Cardiac muscle cell (in vitro differentiated cells and primary cell): Measurements from ENCODE around the gene CAMK2D. TPM values are rescaled to one million over a fixed set of nuclear protein-coding genes. Genes with fewer than 3 reads are reported as not detected.

ENCODE experiments used
- DNase-seq, 2 donors: peaks; one replicate each; pipeline versions ENCODE4 v3.0.0 to v3.0.0-alpha.2; 2010 to 2017; ENCODE audit warnings: low read depth in 1 of 2, low spot score in 1 of 2
- H3K27ac ChIP-seq: fragments of 200-600 bp; sonication (generic); 2 replicates; pipeline ENCODE4 v1.5.1; 2016
- H3K27me3 ChIP-seq: fragments of 200-600 bp; sonication (generic); 2 replicates; pipeline ENCODE4 v1.6.0; 2016; ENCODE audit warnings: control low read depth
- H3K36me3 ChIP-seq: fragments of 200-600 bp; sonication (generic); 2 replicates; pipeline ENCODE4 v1.5.1; 2016; ENCODE audit warnings: control low read depth
- H3K4me1 ChIP-seq: fragments of 200-600 bp; sonication (generic); 2 replicates; pipeline ENCODE4 v1.8.1; 2017; ENCODE audit warnings: low read depth, mild to moderate bottlenecking, mixed run types
- H3K4me3 ChIP-seq: fragments of 200-600 bp; sonication (generic); 2 replicates; pipeline ENCODE4 v1.5.1; 2016; ENCODE audit warnings: mild to moderate bottlenecking
- H3K9me3 ChIP-seq: fragments of 200-600 bp; sonication (generic); 2 replicates; pipeline ENCODE4 v1.5.1; 2017; ENCODE audit warnings: low read depth, mild to moderate bottlenecking, control low read depth
- polyA plus RNA-seq: library from polyadenylated mRNA; unstranded; fragments of >200 nt; fragmentation: Nextera tagmentation; extraction: Ambion mirVana; gene quantifications from 2 replicates; pipeline ENCODE4 v1.2.1, GENCODE V29; 2016
- total RNA-seq: library from RNA; depleted of rRNA; stranded (reverse); fragments of >200 nt; gene quantifications from 2 replicates; pipeline ENCODE4 v1.2.3, GENCODE V29; 2016
- TF ChIP-seq, protein P1 (sequence below): IDR thresholded peaks from 2 replicates; pipeline ENCODE4 v1.5.1; 2012; ENCODE audit warnings: low read depth, mild to moderate bottlenecking, low read length

Gene CAMK2D
- total and polyA plus RNA-seq, 2 experiments from 2014 or later: 60.6 to 84.7 TPM

DNA sequence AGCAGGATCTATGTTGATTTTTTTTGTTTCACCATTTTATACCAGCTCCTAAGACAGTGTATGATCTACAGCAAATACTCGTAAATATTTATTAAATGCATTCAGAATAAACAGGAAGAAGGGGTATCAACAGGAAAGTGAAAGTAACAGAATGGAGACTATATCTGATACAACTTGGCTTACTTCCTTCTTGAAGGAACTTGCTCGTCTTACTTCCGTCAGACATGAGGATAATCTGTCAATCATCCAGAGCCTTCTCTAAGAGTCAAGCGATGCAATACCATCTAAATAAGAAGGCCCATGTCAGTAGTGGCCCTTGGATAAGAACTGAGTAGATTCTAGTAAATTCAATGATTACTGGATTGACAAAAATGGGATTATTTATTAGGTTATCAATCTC is 84.2 kb downstream of the CAMK2D start:
- Histone ChIP-seq H3K27ac (no peak overlapping the region), H3K4me3 (no peak overlapping the region), H3K27me3 (no peaks in the 10 kb centered on the region), H3K36me3 (no peaks in the 10 kb centered on the region), H3K4me1 (peaks cover 19% of the 10 kb centered on the region), H3K9me3 (no peaks in the 10 kb centered on the region)
- no peak for DNase-seq
- TF ChIP-seq, protein P1, sequence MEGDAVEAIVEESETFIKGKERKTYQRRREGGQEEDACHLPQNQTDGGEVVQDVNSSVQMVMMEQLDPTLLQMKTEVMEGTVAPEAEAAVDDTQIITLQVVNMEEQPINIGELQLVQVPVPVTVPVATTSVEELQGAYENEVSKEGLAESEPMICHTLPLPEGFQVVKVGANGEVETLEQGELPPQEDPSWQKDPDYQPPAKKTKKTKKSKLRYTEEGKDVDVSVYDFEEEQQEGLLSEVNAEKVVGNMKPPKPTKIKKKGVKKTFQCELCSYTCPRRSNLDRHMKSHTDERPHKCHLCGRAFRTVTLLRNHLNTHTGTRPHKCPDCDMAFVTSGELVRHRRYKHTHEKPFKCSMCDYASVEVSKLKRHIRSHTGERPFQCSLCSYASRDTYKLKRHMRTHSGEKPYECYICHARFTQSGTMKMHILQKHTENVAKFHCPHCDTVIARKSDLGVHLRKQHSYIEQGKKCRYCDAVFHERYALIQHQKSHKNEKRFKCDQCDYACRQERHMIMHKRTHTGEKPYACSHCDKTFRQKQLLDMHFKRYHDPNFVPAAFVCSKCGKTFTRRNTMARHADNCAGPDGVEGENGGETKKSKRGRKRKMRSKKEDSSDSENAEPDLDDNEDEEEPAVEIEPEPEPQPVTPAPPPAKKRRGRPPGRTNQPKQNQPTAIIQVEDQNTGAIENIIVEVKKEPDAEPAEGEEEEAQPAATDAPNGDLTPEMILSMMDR: no peak

DNA sequence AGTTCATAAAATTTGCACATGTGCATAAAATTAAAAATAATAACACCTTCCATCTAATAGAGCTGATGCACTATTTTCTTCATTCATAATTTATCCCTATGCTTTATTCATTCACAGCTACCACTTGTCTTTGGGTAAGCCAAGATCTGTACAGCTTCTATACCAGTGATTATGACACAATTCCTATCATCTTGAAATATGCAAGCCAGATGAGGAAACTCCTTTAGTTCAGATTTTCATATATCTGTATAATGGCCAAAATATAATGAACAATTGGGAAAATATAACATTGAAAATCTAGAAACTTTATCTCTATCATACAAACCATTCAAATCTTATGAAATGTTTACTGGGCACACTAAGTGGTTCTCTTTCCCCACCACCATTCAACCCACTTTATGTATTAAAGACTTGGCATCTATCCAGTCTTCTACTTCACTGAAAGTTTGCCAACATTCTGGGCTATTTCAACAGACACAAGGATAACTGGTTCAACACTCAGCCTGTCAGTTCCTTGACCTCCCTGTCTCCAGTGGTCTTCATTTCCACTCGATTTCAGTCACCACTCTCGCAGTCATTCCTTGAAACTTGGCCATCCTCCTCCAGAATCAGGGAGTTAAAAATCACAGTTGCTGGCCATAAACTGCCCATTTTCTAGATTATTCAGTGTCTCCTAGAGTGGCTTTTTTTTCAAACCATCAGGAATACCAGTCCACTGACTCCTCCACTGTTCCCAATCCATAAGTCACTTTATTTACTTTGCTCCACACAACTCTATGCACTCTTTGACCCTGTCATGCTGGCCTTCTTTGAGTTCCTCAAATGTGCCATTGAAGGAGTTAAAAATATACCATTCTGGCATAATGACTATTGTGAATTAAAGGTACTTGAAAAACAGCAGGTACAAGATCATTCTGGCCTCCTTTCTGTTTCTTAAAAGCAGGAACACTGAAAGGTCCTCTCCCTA is 85.5 kb downstream of the CAMK2D start:
- TF ChIP-seq, protein P1: no peak
- Histone ChIP-seq H3K4me3 (no peak overlapping the region), H3K27ac (peak overlapping the region; percentile 50), H3K4me1 (peaks cover 26% of the 10 kb centered on the region), H3K9me3 (no peaks in the 10 kb centered on the region), H3K27me3 (no peaks in the 10 kb centered on the region), H3K36me3 (no peaks in the 10 kb centered on the region)
- peak in 1 of 2 donors; percentile 81 for DNase-seq

DNA sequence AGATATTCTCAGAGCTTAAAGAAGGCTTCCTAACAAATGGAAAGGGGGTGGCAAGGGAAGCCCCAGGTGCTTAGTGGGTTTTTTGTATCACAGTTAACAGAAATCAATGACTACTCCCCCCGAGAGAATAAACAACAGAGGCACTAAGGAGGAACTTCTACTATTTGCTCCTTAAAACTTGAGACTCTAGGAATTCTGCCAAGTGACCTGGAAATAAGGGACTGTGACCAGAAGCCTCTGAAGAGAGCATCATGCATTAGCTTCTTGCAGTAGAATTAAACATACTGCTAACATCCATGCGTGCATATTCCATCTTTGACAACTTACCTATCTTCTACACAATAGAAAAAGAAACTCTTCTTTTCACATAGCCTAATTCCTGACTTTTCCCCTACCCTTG is 86.8 kb downstream of the CAMK2D start:
- DNase-seq: no peak
- TF ChIP-seq, protein P1: no peak
- Histone ChIP-seq H3K27me3 (no peaks in the 10 kb centered on the region), H3K4me1 (peaks cover 38% of the 10 kb centered on the region), H3K27ac (peak overlapping the region; percentile 75), H3K36me3 (no peaks in the 10 kb centered on the region), H3K9me3 (no peaks in the 10 kb centered on the region), H3K4me3 (no peak overlapping the region)

DNA sequence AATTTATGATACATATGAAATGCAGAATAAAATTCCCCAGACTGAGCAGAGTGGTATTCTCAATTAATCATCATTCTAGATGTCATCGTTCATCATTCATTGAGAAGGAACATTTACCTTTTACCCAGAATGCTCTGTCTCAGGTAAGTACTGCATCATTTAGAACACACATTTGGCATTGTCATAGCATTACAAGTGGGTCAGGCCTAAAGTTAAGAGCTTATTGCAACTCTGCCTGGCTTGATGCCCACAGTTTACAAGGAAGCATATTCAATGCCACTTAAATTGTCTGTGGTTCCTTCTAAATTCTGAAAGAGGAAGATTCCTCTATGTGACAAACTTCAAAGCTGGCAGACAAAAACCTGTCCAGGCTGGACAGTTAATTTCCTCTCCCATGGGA is 87.3 kb downstream of the CAMK2D start:
- TF ChIP-seq, protein P1: no peak
- peaks cover 42% of the 10 kb centered on the region for H3K4me1 ChIP-seq
- H3K4me3 ChIP-seq: no peak overlapping the region
- DNase-seq: no peak
- no peaks in the 10 kb centered on the region for H3K27me3 ChIP-seq
- no peaks in the 10 kb centered on the region for H3K9me3 ChIP-seq
- no peaks in the 10 kb centered on the region for H3K36me3 ChIP-seq
- peak overlapping the region; percentile 75 for H3K27ac ChIP-seq

DNA sequence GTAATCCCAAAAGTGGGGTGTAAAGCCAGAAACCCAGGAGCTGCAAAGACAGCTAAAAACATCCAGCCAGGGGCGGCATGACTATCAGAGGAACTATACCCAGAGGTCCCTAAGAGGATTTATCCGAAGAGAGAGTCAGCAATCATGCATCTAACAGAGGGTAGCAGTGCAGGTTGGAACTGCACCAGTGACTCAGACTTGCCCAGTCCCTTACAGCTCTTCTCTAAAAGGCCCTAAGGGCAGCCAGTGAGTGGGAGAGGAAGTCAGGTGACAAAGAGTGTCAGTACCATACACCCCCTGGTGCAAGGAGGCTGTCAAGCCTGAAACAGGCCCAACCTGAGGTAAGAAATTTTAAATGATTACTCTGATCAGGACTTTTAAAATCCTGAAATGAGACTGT is 88.1 kb downstream of the CAMK2D start:
- Histone ChIP-seq H3K36me3 (no peaks in the 10 kb centered on the region), H3K4me1 (peaks cover 42% of the 10 kb centered on the region), H3K27me3 (no peaks in the 10 kb centered on the region), H3K9me3 (no peaks in the 10 kb centered on the region), H3K27ac (no peak overlapping the region), H3K4me3 (no peak overlapping the region)
- TF ChIP-seq, protein P1: no peak
- DNase-seq: no peak
